ENCODE results near the gene CABLES2. TPM values are rescaled to one million over a fixed set of nuclear protein-coding genes. Genes with fewer than 3 reads are reported as not detected.

The CABLES2 gene
- total and polyA plus RNA-seq, 2 experiments from 2014 or later, result 0.66 to 7.3 TPM

DNA sequence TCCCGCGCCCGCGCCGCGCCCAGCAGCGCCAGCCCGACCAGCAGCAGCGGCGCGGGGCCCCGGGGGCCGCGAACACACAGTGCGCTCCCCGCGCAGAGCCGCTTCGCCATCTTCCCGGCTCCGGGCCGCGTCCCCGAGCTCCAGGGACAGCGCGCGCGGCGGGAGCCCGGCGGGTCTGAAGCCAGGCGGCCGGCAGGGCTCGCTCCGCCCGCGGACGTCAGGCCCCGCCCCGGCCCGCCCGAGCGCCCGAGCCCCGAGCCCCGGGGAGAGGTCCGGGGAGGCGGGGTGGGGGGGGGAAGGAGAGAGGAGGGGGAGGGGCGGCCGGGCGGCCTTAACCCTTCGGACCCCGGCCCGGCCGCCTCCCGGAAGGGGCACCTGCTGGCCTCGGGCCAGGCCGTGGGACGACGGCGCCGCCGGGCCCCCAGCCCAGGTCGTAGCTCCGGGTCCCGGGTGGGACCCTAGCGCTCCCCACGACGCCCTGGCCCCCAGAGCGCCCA, 39.9 kb downstream of the CABLES2 start, which contains the start of gene LAMA5:
TSS of gene LAMA5 (minus strand) at position 177 of the 497 bp plus-strand sequence. CDS start at position 110, 67 bp downstream.
- H3K9me2 ChIP-seq (ENCODE audit: insufficient read depth), result no peaks in the 10 kb centered on the region
- H3K9ac ChIP-seq, result peak within 1 kb of the TSS; percentile 42; the same call in 1 of the 2 replicates
- no peaks in the 10 kb centered on the region for H4K20me1 ChIP-seq (ENCODE audit: insufficient read depth)
- H3K4me1 ChIP-seq (ENCODE audit: insufficient read depth), result peaks cover 21% of the 10 kb centered on the region
- in situ Hi-C loops (cut with MboI), result no loop called here
- no peaks in the 10 kb centered on the region for H3K79me2 ChIP-seq (ENCODE audit: insufficient read depth)
- H3F3A ChIP-seq (ENCODE audit: insufficient read depth), result no peaks in the 10 kb centered on the region
- no peak within 1 kb of the TSS for H2AFZ ChIP-seq
- TF ChIP-seq EZH2phosphoT487 (IDR thresholded peaks at IDR 0.05; ENCODE audit: insufficient read depth, low read depth), result no peak
- TF ChIP-seq EZH2 (IDR thresholded peaks at IDR 0.05; ENCODE audit: insufficient read depth, poor library complexity, severe bottlenecking), result no peak
- WGBS, 2 experiments (ENCODE audit: low coverage in 1 of 2, low lambda C conversion rate in 2 of 2, missing lambda C conversion rate in 2 of 2), result 1 to 3% methylated on average over 35 to 63 of the region's 70 CpGs
- no peak within 1 kb of the TSS for H3K27ac ChIP-seq
- peak; percentile 70 for DNase-seq
- H3K27me3 ChIP-seq (replicated peaks; ENCODE audit: insufficient read depth), result peaks cover 9% of the 10 kb centered on the region; the same call in 1 of the 2 replicates
- peak within 1 kb of the TSS; percentile 69 for H3K4me3 ChIP-seq
- H3K36me3 ChIP-seq (ENCODE audit: low read depth), result no peaks in the 10 kb centered on the region
- H3K9me3 ChIP-seq (ENCODE audit: low read depth), result no peaks in the 10 kb centered on the region
- H3K4me2 ChIP-seq (ENCODE audit: unreplicated experiment), result peak within 1 kb of the TSS; percentile 74

DNA sequence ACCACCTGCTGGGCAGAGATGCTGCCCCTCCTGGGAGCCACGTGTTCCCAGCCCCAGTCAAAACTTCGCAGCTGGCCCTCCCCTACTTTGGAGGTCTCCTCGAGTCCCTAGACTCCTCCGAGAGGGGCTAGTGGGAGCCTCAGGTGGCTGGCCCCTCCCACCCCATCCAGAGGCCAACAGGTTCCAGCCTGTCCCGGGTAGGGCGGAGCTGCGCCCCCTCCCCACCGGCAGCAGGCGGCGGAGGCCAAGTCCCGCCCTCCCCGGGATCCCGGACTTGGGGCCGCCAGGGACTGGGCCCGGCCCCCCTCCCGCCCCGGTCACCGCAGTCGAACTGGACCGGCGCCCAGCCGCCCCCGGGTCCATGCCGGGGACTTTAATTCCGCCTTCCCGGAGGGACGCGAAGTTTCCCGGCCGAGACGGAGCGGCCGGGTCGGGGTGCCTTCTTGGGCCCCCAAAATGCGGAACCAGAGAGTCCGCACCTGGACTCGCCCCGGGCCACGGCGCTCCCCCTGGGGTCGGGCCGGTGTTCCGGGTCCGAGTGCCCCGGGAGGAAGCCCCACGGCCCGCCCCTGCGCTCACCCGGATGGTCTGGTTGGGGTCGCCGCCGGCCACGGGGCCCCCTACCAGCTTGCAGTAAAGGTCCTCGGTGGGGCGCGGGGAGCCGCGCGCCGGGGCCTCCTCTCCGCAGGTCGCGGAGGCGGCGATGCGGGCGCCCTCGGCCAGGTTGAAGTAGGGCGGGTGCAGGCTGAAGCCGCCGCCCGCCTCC, 40.5 kb downstream of the CABLES2 start:
- Histone ChIP-seq H3K4me1 (ENCODE audit: insufficient read depth) (peaks cover 21% of the 10 kb centered on the region), H3K27me3 (replicated peaks; ENCODE audit: insufficient read depth) (peaks cover 9% of the 10 kb centered on the region; the same call in 1 of the 2 replicates), H3K9ac (peak overlapping the region; percentile 42; the same call in 1 of the 2 replicates), H2AFZ (no peak overlapping the region), H3K27ac (no peak overlapping the region), H3K9me2 (ENCODE audit: insufficient read depth) (no peaks in the 10 kb centered on the region), H3K4me2 (ENCODE audit: unreplicated experiment) (peak overlapping the region; percentile 74), H3K9me3 (ENCODE audit: low read depth) (no peaks in the 10 kb centered on the region), H3F3A (ENCODE audit: insufficient read depth) (no peaks in the 10 kb centered on the region), H4K20me1 (ENCODE audit: insufficient read depth) (no peaks in the 10 kb centered on the region), H3K4me3 (peak overlapping the region; percentile 69), H3K79me2 (ENCODE audit: insufficient read depth) (no peaks in the 10 kb centered on the region), H3K36me3 (ENCODE audit: low read depth) (no peaks in the 10 kb centered on the region)
- in situ Hi-C loops (cut with MboI), result no loop called here
- WGBS, 2 experiments (ENCODE audit: low coverage in 1 of 2, low lambda C conversion rate in 2 of 2, missing lambda C conversion rate in 2 of 2), result 1 to 2% methylated on average over 51 to 57 of the region's 72 CpGs
- no peak for DNase-seq
- peak; percentile 22 for TF ChIP-seq EZH2 (IDR thresholded peaks at IDR 0.05; ENCODE audit: insufficient read depth, poor library complexity, severe bottlenecking)
- TF ChIP-seq EZH2phosphoT487 (IDR thresholded peaks at IDR 0.05; ENCODE audit: insufficient read depth, low read depth), result no peak

DNA sequence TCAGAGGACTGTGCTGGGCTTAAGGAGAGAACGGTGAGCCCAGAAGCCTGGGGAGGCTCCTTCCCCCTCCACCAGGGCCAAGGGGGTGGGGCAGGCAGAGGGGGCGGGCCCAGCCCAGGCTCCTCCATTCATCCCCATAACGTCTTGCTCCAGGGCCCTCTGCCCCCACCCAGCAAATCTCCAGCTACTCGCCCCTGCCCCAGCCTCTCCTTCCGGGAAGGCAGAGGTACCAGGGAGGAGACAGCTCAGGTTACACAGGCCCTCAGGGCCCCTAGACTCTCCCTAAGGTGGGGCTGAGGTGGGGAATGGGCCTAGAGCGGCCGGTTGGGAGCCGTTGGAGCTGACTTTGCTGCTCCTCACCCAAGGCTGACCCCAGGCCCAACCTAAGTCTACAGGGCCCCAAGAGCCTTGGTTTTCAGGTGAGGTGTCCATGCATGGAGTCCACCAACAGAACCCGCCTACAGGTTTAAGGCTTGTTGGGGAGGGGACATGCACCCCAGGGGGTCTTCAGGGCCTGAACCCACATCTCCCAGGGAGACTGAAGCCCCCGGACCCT, 41.2 kb downstream of the CABLES2 start:
- H3K79me2 ChIP-seq (ENCODE audit: insufficient read depth), result no peaks in the 10 kb centered on the region
- 17 to 22% methylated on average over 7 to 10 of the region's 10 CpGs for WGBS, 2 experiments (ENCODE audit: low coverage in 1 of 2, low lambda C conversion rate in 2 of 2, missing lambda C conversion rate in 2 of 2)

DNA sequence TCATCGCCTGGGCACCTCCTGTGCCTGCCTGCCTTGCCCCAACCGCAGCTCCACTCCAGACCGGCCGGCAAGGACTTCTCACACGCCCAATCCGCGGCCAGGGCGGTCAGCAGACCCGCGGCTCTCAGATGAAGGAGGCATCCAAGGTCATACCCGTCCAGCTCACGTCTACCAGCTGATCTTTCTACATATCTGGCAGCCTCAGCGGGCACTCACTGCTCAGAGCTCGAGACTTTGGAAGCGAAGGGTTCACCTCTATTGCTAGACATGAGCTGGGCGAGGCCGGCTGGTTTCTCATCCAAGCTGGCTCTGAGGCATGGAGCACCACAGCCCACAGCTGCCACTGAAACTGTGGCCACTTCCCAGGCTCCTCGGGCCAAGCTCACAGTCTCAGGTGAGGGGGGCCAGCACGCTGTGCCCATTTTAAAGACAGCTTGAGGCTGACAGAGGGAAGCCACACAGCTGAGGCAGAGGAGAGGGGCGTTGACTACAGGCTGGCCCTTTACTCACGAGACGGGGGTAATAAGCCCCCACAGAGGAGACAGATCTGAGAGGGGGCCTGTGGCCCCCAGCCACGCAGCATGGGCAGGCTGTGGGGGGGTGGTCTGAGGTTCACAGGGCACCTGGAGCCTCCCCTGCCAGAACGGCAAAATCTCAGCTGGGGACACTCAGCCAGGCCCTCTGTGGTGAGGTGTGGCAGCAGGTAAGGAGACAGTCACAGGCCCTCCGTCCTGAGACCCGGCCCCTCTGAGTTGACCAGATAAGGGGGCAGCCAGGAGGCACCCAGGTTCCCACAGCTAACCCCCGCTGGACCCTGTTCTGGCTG, 42.0 kb downstream of the CABLES2 start:
- no peak overlapping the region for H3K27ac ChIP-seq
- in situ Hi-C loops (cut with MboI), result no loop called here
- no peak for DNase-seq

More for the DNA sequence above, 41.2 kb downstream of the CABLES2 start:
- H3K9me2 ChIP-seq (ENCODE audit: insufficient read depth), result no peaks in the 10 kb centered on the region
- peak overlapping the region; percentile 74 for H3K4me2 ChIP-seq (ENCODE audit: unreplicated experiment)
- H3K9me3 ChIP-seq (ENCODE audit: low read depth), result no peaks in the 10 kb centered on the region
- no peak for DNase-seq
- H3F3A ChIP-seq (ENCODE audit: insufficient read depth), result no peaks in the 10 kb centered on the region
- peaks cover 21% of the 10 kb centered on the region for H3K4me1 ChIP-seq (ENCODE audit: insufficient read depth)
- TF ChIP-seq EZH2phosphoT487 (IDR thresholded peaks at IDR 0.05; ENCODE audit: insufficient read depth, low read depth), result no peak
- TF ChIP-seq EZH2 (IDR thresholded peaks at IDR 0.05; ENCODE audit: insufficient read depth, poor library complexity, severe bottlenecking), result peak; percentile 47
- no peak overlapping the region for H3K9ac ChIP-seq
- H2AFZ ChIP-seq, result no peak overlapping the region
- H3K27ac ChIP-seq, result no peak overlapping the region
- H3K4me3 ChIP-seq, result peak overlapping the region; percentile 69
- H4K20me1 ChIP-seq (ENCODE audit: insufficient read depth), result no peaks in the 10 kb centered on the region
- in situ Hi-C loops (cut with MboI), result no loop called here
- no peaks in the 10 kb centered on the region for H3K36me3 ChIP-seq (ENCODE audit: low read depth)
- H3K27me3 ChIP-seq (replicated peaks; ENCODE audit: insufficient read depth), result peaks cover 9% of the 10 kb centered on the region; the same call in 1 of the 2 replicates

More for the DNA sequence above, 42.0 kb downstream of the CABLES2 start:
- WGBS, 2 experiments (ENCODE audit: low coverage in 1 of 2, low lambda C conversion rate in 2 of 2, missing lambda C conversion rate in 2 of 2), result 62 to 64% methylated on average over 26 to 27 of the region's 27 CpGs
- Histone ChIP-seq H3K9ac (no peak overlapping the region), H3K4me1 (ENCODE audit: insufficient read depth) (peaks cover 18% of the 10 kb centered on the region), H4K20me1 (ENCODE audit: insufficient read depth) (no peaks in the 10 kb centered on the region), H3K4me3 (no peak overlapping the region), H3K79me2 (ENCODE audit: insufficient read depth) (no peaks in the 10 kb centered on the region), H3K27me3 (replicated peaks; ENCODE audit: insufficient read depth) (peaks cover 9% of the 10 kb centered on the region; the same call in 1 of the 2 replicates), H3K4me2 (ENCODE audit: unreplicated experiment) (no peak overlapping the region), H2AFZ (no peak overlapping the region), H3K36me3 (ENCODE audit: low read depth) (no peaks in the 10 kb centered on the region), H3K9me2 (ENCODE audit: insufficient read depth) (no peaks in the 10 kb centered on the region), H3F3A (ENCODE audit: insufficient read depth) (no peaks in the 10 kb centered on the region), H3K9me3 (ENCODE audit: low read depth) (no peaks in the 10 kb centered on the region)
- TF ChIP-seq EZH2 (IDR thresholded peaks at IDR 0.05; ENCODE audit: insufficient read depth, poor library complexity, severe bottlenecking) (no peak), EZH2phosphoT487 (IDR thresholded peaks at IDR 0.05; ENCODE audit: insufficient read depth, low read depth) (no peak)

Data from GM23248 (cell line).